Heart left ventricle (tissue), 16 donors: ENCODE data around the gene POLR2C. TPM values are rescaled to one million over a fixed set of nuclear protein-coding genes. Genes with fewer than 3 reads are reported as not detected.

Source experiments
- ATAC-seq, 4 donors: fragments of 200-7000 bp; cut with Tn5 transposase; one replicate each; pipeline ENCODE4 v1.9.1; 2020 to 2022; ENCODE audit warnings: moderate library complexity in 4 of 4, mild to moderate bottlenecking in 3 of 4, moderate number of reproducible peaks in 1 of 4
- DNase-seq, 5 donors: peaks; one replicate each; pipeline ENCODE4 v3.0.0-alpha.2; 2020
- H3K27ac ChIP-seq, 12 donors: fragments of 200-600 bp; sonication (generic) in 4 of 12; one replicate each; pipeline versions ENCODE4 v1.5.0 to v1.8.0; 2016 to 2022; ENCODE audit warnings: mild to moderate bottlenecking in 2 of 12
- H3K27me3 ChIP-seq, 9 donors: fragments of 200-600 bp; sonication (generic) in 2 of 9; one replicate each; pipeline versions ENCODE4 v1.5.1 to v1.8.0; 2016 to 2022; ENCODE audit warnings: mild to moderate bottlenecking in 3 of 9
- H3K36me3 ChIP-seq, 9 donors: fragments of 200-600 bp; sonication (generic) in 2 of 9; one replicate each; pipeline versions ENCODE4 v1.5.0 to v1.8.0; 2018 to 2022; ENCODE audit warnings: mild to moderate bottlenecking in 2 of 9
- H3K4me1 ChIP-seq, 12 donors: fragments of 200-600 bp; sonication (generic) in 4 of 12; one replicate each; pipeline versions ENCODE4 v1.5.0 to v1.8.0; 2016 to 2022; ENCODE audit warnings: mild to moderate bottlenecking in 3 of 12
- H3K4me3 ChIP-seq, 12 donors: fragments of 200-600 bp; sonication (generic) in 4 of 12; one replicate each; pipeline versions ENCODE4 v1.5.0 to v1.8.0; 2017 to 2022; ENCODE audit warnings: mild to moderate bottlenecking in 9 of 12, moderate library complexity in 4 of 12
- H3K9me3 ChIP-seq, 12 donors: fragments of 200-600 bp; sonication (generic) in 4 of 12; one replicate each; pipeline versions ENCODE4 v1.5.0 to v1.8.0; 2016 to 2022; ENCODE audit warnings: mild to moderate bottlenecking in 1 of 12
- CTCF ChIP-seq, 12 donors: fragments of 200-600 bp; sonication (generic) in 4 of 12; IDR thresholded peaks; one replicate each; pipeline versions ENCODE4 v1.5.0 to v1.8.0; 2018 to 2022; ENCODE audit warnings: antibody characterized with exemption in 12 of 12, mild to moderate bottlenecking in 5 of 12
- POLR2A ChIP-seq, 2 donors: fragments of 450-650 bp; IDR thresholded peaks; one replicate each; pipeline ENCODE4 v1.6.1; 2017; ENCODE audit warnings: antibody characterized with exemption in 2 of 2, mild to moderate bottlenecking in 2 of 2, moderate library complexity in 2 of 2
- WGBS, 4 donors: extraction: QIAGEN DNeasy Blood & Tissue Kit in 2 of 4; methylation state at CpG; one replicate each; pipeline versions ENCODE4 v1.1.5 to v1.1.7; 2013 to 2018; 5-methylcytosine and 5-hydroxymethylcytosine counted together
- intact Hi-C, 10 donors: fragments of 100-400 bp; cut with DNase I; formaldehyde crosslinking; loops; one replicate each; pipeline versions ENCODE4 v1.11.1 to v1.14.2; 2022
- polyA plus RNA-seq, 2 donors: library from polyadenylated mRNA; stranded (reverse); fragments of 200-250 nt; gene quantifications; one replicate each; pipeline ENCODE4 v1.2.3, GENCODE V29; 2013
- total RNA-seq, 9 donors: library from RNA; depleted of rRNA in 2 of 9; stranded (reverse); fragments of >200 nt in 2 of 9; fragmentation: NEBNext Ultra II Directional in 3 of 9; extraction: Animal tissue kit (Norgen Biotek cat#: 25700) in 3 of 9; gene quantifications; one replicate each; pipeline versions ENCODE4 v1.1.0 to v1.2.4, GENCODE V29; 2016 to 2023
- donor health status: ischemic (EF 13 %, LVEDD 7.1; RV severe dilation, severe dysfunction).
- donor health status: healthy with polysubstance abuse.
- donor health status: DM: no; HTN: yes; CAD: no.
- donor health status: DM: no; HTN: no; CAD: no.
- donor health status: ischemic (EF 25% LVEDD 6.9; RV normal size, moderate dysfunction).
- donor health status: ischemic (EF 25% LVEDD 5.7; RV mildly dilated, moderate dysfunction).
- donor health status: healthy.
- donor health status: DM: yes; HTN: yes; CAD: no.
- donor health status: ischemic (EF 35%, LVEDD 5.7; RV mildly dilated, moderate dysfunction).
- donor health status: nonischemic (EF 11% LVEDD 7.7; RV severe dilation, severe dysfunction).
- donor health status: DM: yes; HTN: yes; CAD: no.
- donor health status: PGD.
- donor health status: ischemic (EF 29% LVEDD 5.4; RV normal size, mild dysfunction).
- donor health status: nonischemic (EF 23%, LVEDD 6.1; RV moderate dilation, normal function).

The POLR2C gene
- total and polyA plus RNA-seq, 11 donors: 19.9 to 99.8 (median 48.7) TPM

GRCh38 chr16:57513371-57514102 is 51.1 kb downstream of the POLR2C start:
- WGBS, 4 donors: 84 to 89% (median 86%) methylated on average over 14 of the region's 14 CpGs
- no peak for TF ChIP-seq POLR2A (IDR thresholded peaks at IDR 0.05)
- no peak for TF ChIP-seq CTCF (IDR thresholded peaks at IDR 0.05)
- Histone ChIP-seq H3K9me3 (no peaks in the 10 kb centered on the region), H3K4me1 (peaks cover 0 to 23% (median 7%) of the 10 kb centered on the region in 12 donors), H3K36me3 (peaks cover 0 to 48% (median 20%) of the 10 kb centered on the region in 9 donors), H3K4me3 (no peak overlapping the region), H3K27ac (peak overlapping the region in 1 of 12 donors; percentile 17), H3K27me3 (no peaks in the 10 kb centered on the region)
- DNase-seq: no peak
- ATAC-seq: no peak
- intact Hi-C loops: loop anchor here in 1 of 10 donors (5.0 kb wide), 1 partner anchor 36 kb away; no protein-coding TSS in a partner anchor

DNA sequence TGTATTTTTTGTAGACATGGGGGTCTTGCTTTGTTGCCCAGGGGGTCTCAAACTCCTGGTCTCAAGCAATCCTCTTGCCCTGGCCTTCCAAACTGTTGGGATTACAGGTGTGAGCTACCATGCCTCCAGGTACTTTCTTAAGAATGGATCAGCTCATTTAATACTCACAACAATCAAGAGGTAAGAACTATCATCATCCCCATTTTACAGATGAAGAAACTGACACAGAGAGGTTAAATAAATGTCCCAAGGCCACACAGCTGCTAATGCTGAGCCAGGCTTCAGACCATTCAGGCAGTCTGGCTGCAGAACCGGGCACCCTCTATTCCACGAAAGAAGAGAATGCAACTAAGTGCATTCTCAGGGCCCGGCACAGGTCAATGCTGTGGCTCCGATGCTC is 51.9 kb downstream of the POLR2C start:
- no peak overlapping the region for H3K4me3 ChIP-seq
- no peak for ATAC-seq
- WGBS, 4 donors: 55 to 83% (median 72%) methylated on average over 4 of the region's 4 CpGs
- H3K4me1 ChIP-seq: peaks cover 0 to 22% (median 7%) of the 10 kb centered on the region in 12 donors
- intact Hi-C loops: loop anchor here in 1 of 10 donors (5.0 kb wide), 1 partner anchor 37 kb away; no protein-coding TSS in a partner anchor
- no peaks in the 10 kb centered on the region for H3K9me3 ChIP-seq
- DNase-seq: no peak
- H3K27ac ChIP-seq: peak overlapping the region in 4 of 12 donors; percentile 24 to 50 (median 46)
- H3K27me3 ChIP-seq: no peaks in the 10 kb centered on the region
- no peak for TF ChIP-seq CTCF (IDR thresholded peaks at IDR 0.05)
- no peak for TF ChIP-seq POLR2A (IDR thresholded peaks at IDR 0.05)
- peaks cover 0 to 53% (median 20%) of the 10 kb centered on the region in 9 donors for H3K36me3 ChIP-seq

DNA sequence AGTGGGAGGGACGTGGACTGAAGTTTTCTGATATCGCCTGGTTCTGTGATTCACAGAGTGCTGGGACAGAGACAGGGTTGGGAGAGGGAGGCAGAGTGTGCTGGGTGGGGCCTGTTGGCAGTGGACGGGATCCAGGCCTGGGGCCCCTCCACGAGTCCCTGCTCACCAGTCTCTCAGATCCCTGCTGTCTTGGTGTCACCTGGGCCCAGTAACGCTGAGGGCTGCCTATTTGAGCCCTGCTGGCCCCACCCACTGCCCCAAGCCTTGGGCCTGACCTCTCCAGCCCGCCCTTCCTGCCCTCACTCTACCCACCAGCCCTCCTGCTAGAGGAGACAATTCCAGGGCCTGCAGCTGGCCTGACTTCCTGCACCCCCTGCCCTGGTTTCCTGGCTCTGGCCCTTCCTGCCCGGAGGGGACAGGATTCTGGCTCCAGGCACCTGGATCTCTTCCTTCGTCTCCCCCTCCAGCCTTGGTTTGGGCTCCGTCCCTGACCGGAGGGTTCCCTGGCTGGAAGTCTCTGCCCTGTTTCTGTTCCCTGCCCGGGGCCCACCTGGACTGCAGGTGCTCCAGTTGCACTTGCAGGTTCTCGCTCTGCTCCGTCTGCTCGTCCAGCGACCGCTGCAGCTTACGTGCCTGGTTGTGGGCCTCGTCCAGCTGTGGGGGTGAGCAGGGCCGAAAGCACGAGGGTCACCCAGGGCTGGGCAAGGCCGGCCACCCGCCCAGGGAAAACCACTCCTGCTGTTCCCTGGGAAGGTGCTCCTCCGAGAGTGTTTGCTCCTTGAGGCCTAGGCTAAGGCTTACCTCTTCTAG is 52.5 kb downstream of the POLR2C start:
- ATAC-seq (peak in 2 of 4 donors; percentile 35 to 76), DNase-seq (peak in 4 of 5 donors; percentile 28 to 67 (median 43))
- H3K9me3 ChIP-seq: no peaks in the 10 kb centered on the region
- H3K27me3 ChIP-seq: no peaks in the 10 kb centered on the region
- 64 to 82% (median 72%) methylated on average over 20 to 23 of the region's 23 CpGs for WGBS, 4 donors
- peak overlapping the region in 4 of 12 donors; percentile 24 to 50 (median 46) for H3K27ac ChIP-seq
- intact Hi-C loops: loop anchor here (5.0 kb wide), 7 partner anchors 38 to 218 kb away; partner anchors contain the start of gene POLR2C (in 2 of the 10)
- H3K4me3 ChIP-seq: no peak overlapping the region
- TF ChIP-seq CTCF (IDR thresholded peaks at IDR 0.05): no peak
- no peak for TF ChIP-seq POLR2A (IDR thresholded peaks at IDR 0.05)
- peaks cover 0 to 19% (median 7%) of the 10 kb centered on the region in 12 donors for H3K4me1 ChIP-seq
- peaks cover 0 to 53% (median 20%) of the 10 kb centered on the region in 9 donors for H3K36me3 ChIP-seq
